NB4 (cell line): ENCODE data around the gene TBC1D1.

ENCODE experiments used
- CTCF ChIP-seq: IDR thresholded peaks from one replicate; pipeline ENCODE4 v1.5.1; 2012; ENCODE audit warnings: low read depth, low read length
- MAX ChIP-seq: IDR thresholded peaks from 2 replicates; pipeline ENCODE4 v1.6.1; 2011; ENCODE audit warnings: low read depth, low read length
- POLR2A ChIP-seq: IDR thresholded peaks from 2 replicates; pipeline ENCODE4 v1.6.1; 2011; ENCODE audit warnings: mild to moderate bottlenecking; ENCODE audit not compliant: insufficient read length; ENCODE audit errors: extremely low read depth

GRCh38 chr4:37927434-37927833, 36.5 kb downstream of the TBC1D1 start:
- no peak for TF ChIP-seq MAX
- no peak for TF ChIP-seq POLR2A
- TF ChIP-seq CTCF, result no peak
